Muscle of back (tissue), 11 donors: ENCODE results near the gene LY86. TPM values are rescaled to one million over a fixed set of nuclear protein-coding genes. Genes with fewer than 3 reads are reported as not detected.
"Not testable (repeated sequence)": the region's sequence is repeated elsewhere in the genome, so short reads cannot be mapped to it uniquely, and the experiment has no call there.

Experiments
- DNase-seq, 3 donors: peaks; one replicate each; pipeline versions ENCODE4 v3.0.0 to v3.0.0-alpha.2; 2013
- polyA plus RNA-seq, 10 donors: library from polyadenylated mRNA; unstranded; fragments of 120-200 nt; gene quantifications; one replicate each; pipeline ENCODE4 v1.2.1, GENCODE V29; 2013; ENCODE audit not compliant: insufficient read length in 10 of 10

Gene LY86
- polyA plus RNA-seq, 10 donors: 1.5 to 4.3 (median 2.2) TPM

- no peak for DNase-seq
Observed at GRCh38 chr6:6651335-6651734, 62.8 kb downstream of the LY86 start.

GRCh38 chr6:6652932-6653331 lies 64.4 kb downstream of the LY86 start:
- DNase-seq: no peak

GRCh38 chr6:6654599-6655575 lies 66.4 kb downstream of the LY86 start:
- peak; percentile 40 to 65 (median 46) for DNase-seq

GRCh38 chr6:6655805-6656251 lies 67.3 kb downstream of the LY86 start:
- no peak for DNase-seq

GRCh38 chr6:6656287-6656686 lies 67.8 kb downstream of the LY86 start:
- DNase-seq: no peak

- no peak for DNase-seq
Observed at GRCh38 chr6:6657085-6657819, 68.7 kb downstream of the LY86 start.

GRCh38 chr6:6657820-6658217 lies 69.3 kb downstream of the LY86 start:
- DNase-seq: no peak

GRCh38 chr6:6659600-6660327 lies 71.2 kb downstream of the LY86 start:
- no peak for DNase-seq

- no peak for DNase-seq
Observed at GRCh38 chr6:6660339-6661045, 72.0 kb downstream of the LY86 start.

- no peak for DNase-seq
Observed at GRCh38 chr6:6661191-6661590, 72.7 kb downstream of the LY86 start.

GRCh38 chr6:6661684-6662083 lies 73.2 kb downstream of the LY86 start:
- DNase-seq: peak in 2 of 3 donors; percentile 46 to 65

- DNase-seq: no peak
Observed at GRCh38 chr6:6663421-6664135, 75.1 kb downstream of the LY86 start.

GRCh38 chr6:6665555-6666243 lies 77.2 kb downstream of the LY86 start:
- no peak for DNase-seq

GRCh38 chr6:6670150-6670549 lies 81.6 kb downstream of the LY86 start:
- DNase-seq: not testable (repeated sequence)

- DNase-seq: no peak
Observed at GRCh38 chr6:6674872-6675271, 86.4 kb downstream of the LY86 start.

- DNase-seq: peak; percentile 76 to 88 (median 83)
Observed at GRCh38 chr6:6676910-6677441, 88.5 kb downstream of the LY86 start.

- DNase-seq: no peak
Observed at GRCh38 chr6:6678185-6678671, 89.7 kb downstream of the LY86 start.

- DNase-seq: no peak
Observed at GRCh38 chr6:6678811-6679210, 90.3 kb downstream of the LY86 start.

- no peak for DNase-seq
Observed at GRCh38 chr6:6679633-6680032, 91.1 kb downstream of the LY86 start.

- DNase-seq: peak in 1 of 3 donors; percentile 56
Observed at GRCh38 chr6:6680526-6680925, 92.0 kb downstream of the LY86 start.
